ENCODE results near the gene SLC6A11.

SLC6A11 gene

DNA sequence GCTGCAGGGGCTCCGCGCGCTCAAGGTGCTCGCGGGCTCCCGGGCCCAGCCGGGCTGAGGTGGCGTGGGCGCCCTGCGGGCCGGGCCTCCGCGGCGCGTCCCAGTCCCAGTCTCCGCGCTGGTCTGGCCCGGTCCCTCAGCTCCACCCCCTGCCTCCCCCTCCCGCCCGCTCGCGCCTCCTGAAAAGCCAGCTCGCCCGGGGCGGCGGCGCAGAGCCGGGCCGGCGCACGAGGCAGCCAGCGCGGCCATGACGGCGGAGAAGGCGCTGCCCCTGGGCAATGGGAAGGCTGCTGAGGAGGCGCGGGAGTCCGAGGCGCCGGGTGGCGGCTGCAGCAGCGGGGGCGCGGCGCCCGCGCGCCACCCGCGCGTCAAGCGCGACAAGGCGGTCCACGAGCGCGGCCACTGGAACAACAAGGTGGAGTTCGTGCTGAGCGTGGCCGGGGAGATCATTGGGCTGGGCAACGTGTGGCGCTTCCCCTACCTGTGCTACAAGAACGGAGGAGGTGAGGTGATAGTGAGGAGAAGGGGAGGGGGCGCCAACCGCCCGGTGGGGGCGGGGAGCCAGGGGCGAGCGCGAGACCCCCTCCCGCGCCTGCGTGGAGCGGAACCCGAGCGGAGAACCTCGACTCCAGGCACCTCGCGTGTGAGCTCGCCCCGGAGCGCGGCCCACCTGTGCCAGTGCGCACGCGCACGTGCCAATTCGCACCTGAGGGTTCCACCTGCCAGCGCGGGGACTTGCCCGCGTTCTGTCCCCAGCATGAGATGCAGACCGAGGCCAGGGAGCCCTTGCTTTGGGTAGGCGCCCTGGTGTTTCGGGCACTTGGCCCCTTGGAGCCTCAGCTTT is at the start of gene SLC6A11:
Gene SLC6A11, plus strand, starts transcription at position 210 of the 844 bp plus-strand sequence. Its CDS starts 38 bp downstream, at position 248.
- in situ Hi-C loops (cut with MboI; ENCODE audit: low sequenced_read_pairs): no loop called here

DNA sequence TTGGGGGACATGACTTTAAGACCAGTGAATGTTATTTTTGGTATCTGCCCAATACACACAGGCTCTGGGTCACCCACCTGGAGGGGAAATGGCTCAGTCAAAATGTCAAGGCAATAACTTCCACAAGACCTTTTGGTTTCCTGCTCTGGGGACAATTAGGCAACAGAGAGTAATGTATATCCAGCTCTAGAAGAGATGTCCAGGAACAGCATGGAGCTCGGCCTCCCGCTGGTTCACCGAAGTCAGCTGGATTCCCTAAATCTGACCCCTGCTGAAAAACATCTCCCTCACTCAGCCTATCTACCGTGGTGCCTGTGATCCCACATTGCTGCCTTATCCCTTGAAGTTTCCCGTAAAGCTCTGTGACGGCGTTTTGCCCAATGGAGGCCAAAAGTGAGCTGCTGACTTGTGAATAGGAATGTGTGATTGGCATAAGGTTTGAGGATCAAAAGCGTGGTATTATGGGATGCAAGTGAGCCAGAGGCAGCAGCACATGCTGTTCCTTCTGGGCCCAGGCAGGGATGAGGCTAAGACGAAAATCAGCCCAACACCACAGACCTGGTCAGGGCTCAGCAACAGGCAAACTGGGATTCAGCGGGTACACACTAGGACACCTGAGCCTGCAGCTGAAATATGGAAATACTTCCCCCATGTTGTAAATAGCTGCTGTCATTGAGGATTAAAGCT is 47.2 kb upstream of the SLC6A11 start:
- in situ Hi-C loops (cut with MboI; ENCODE audit: low sequenced_read_pairs): loop anchor here (25.0 kb wide), 3 partner anchors 293 to 893 kb away; no protein-coding TSS in a partner anchor

DNA sequence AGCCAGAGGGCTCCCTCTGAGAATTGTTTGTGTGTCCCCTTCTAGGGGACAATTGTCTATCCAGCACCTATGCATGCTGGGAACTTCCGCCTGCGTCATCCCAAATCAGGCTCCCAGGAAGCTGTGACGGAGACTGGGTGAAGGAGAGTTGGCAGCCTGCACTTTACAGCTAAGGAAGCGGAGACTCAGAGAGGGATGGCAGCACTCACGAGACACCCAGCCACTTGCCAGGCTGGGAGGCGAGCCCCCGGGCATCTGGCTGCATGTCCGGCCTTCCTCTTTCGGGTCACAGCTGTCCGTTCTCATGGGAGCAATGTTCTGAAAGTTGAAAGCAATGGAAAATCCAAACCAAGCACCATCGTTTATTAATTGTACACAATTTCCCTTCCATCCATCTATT is 45.5 kb upstream of the SLC6A11 start:
- in situ Hi-C loops (cut with MboI; ENCODE audit: low sequenced_read_pairs): loop anchor here (25.0 kb wide), 3 partner anchors 292 to 892 kb away; no protein-coding TSS in a partner anchor

DNA sequence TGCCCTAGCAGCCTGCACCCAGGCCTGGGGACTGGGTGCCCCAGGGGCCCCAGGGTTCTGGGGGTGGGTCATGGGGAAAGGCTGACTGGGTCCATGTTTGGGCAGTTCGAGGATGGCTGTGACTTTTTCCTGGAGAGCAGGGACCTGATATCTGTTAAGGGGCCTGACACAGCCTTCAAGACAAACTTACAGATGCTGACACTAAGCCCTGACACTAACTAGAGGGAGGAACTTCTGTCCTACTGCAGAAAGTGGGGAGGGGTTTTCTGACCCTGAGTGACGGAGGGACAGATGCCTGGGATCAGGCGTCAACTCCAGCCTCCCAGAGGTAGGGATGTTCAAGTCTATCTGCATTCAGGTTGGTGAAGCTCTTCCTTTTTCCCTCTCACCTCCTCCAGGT is 45.0 kb upstream of the SLC6A11 start:
- in situ Hi-C loops (cut with MboI; ENCODE audit: low sequenced_read_pairs): loop anchor here (25.0 kb wide), 3 partner anchors 291 to 891 kb away; no protein-coding TSS in a partner anchor

DNA sequence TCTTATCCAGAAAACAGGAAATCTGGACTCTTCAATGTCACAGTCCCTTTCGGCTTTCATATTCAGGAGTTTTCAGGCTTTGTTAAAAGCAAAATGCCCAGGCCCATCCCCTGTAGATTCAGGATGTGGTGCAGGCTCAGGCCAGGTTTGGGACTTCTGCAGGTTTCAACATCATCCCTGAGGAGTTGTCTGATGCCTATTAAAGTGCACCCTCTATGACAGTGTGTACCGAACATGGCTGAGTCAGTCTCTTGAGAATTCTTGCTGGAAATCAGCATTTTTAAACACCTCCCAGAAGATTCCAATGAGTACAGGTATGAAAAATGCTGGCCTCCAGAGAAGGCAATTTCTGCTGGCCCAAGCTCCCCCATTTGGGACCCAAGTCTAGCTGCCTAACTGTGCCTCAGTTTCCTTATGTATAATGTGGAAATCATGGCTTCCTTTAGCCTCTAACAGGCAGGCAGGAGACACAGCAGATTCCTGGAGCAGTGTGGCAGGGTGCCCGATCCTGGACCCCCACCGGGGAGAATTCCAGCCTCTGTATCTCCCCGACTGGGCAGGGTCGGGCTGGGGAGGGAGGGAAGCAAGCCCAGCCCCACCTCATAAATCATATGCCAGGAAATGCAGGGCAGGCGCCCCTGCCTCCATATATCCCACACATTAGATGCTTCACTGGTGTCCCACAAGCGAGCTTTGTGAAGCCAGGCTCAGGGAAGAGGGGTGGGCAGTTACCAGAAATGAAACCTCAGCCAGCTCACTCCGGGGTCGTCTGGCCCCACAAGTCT is 44.4 kb upstream of the SLC6A11 start:
- in situ Hi-C loops (cut with MboI; ENCODE audit: low sequenced_read_pairs): loop anchor here (25.0 kb wide), 3 partner anchors 291 to 891 kb away; no protein-coding TSS in a partner anchor

DNA sequence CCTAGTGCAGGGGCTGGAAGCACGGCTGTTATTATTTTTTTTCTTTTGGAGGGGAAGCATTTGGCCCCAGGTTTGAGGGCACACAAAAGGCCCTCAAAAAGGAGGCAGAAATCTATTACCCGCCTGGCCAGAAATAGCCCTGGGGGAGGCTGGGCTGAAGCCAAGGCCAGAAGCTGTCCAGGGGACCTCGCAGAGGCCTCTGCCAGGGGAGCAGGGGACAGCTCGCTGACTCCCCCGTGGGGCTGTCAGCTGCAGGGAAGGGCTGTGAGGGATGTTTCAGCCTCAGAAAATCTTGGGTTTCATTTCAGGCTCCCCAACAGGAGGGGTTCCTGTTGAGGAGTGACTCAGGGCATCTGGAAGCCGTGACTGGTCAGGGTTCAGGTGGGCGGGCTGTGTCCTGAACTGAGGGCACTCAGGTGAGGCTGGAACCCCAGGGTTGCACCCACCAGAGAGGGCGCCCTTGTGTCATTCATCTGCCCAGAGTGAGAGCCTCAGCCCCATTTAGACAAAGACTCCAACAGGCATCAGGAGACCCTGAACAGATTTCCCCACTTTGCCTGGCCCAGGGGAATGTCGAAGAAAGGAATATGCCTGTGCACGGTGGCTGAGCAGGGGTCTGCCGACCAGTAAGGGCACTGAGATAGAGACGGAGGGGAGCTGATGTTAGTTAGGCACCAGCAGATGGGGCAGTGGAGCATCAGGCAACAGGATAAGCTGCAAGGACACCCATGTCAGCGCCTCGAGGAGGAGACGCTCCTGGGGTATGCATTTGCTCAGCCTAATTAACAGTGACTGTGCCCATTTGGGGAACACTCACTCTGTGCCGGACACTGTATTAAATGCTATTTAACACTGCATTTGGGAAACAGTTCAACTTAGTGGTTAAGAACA is 43.5 kb upstream of the SLC6A11 start:
- in situ Hi-C loops (cut with MboI; ENCODE audit: low sequenced_read_pairs): loop anchor here (25.0 kb wide), 3 partner anchors 290 to 890 kb away; no protein-coding TSS in a partner anchor

DNA sequence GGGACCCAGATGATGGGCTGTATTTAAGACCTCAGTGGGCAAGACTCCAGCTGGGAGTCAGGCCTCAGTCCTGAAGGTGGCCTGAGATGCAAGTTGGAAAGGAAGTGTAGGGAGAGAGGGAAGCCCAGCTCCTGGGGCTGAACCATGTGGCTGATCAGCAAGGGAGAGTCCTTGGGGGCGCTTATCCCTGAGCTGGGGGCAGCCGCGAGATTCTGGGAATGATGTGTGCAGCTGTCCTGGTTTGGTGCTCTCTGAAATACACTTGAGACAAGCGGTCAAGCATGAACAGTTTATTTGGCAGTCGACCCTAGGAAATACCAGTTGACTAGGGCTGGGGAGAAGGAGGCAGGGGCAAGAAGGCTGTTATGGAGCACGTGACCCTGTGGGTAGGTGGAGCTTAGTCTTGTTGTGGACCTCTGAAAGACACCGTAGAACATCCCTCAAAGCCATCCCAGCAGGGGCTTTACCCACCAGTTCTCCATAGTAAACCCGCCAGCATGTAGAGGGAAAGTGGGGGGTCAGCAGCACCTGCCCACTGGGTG is 41.8 kb upstream of the SLC6A11 start:
- in situ Hi-C loops (cut with MboI; ENCODE audit: low sequenced_read_pairs): loop anchor here (25.0 kb wide), 3 partner anchors 288 to 888 kb away; no protein-coding TSS in a partner anchor

DNA sequence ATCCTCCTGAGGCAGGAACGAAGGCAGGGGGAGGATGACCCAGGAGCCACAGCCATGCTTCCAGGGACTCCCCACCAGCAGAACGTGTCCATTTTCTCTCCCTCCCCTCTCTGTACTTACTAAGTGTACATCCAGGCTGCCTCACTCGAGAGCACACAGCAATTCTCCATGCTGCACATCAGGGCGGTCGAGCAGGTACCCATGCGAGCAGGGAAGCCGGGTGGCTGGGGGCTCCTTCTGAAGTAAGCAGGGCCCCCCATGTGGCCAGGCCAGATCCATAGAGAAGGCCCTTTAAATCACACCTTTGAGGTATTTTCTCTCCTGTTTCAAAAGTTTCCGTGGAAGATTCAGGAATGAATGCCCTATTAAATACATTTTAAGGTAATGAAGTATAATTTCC is 41.2 kb upstream of the SLC6A11 start:
- in situ Hi-C loops (cut with MboI; ENCODE audit: low sequenced_read_pairs): loop anchor here (25.0 kb wide), 3 partner anchors 287 to 887 kb away; no protein-coding TSS in a partner anchor

DNA sequence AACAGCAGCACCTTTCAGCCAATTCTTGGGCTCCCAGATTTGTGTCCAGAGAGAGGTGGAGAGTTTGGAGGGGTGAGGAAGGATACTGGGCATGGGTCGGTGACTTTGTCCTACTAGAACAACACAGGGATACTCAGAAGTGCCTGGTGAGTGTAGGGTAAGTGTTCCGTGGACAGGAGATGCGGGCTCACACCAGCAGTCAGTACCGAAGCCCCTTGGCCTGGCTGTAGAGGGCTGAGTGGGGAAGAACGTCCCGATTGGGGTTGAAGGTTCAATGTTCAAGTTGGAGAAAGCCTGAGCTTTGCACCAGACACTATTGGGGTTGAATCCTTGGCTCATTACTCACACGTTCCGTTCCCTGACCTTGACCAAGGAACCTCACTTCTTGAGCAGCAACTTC is 40.8 kb upstream of the SLC6A11 start:
- in situ Hi-C loops (cut with MboI; ENCODE audit: low sequenced_read_pairs): no loop called here

DNA sequence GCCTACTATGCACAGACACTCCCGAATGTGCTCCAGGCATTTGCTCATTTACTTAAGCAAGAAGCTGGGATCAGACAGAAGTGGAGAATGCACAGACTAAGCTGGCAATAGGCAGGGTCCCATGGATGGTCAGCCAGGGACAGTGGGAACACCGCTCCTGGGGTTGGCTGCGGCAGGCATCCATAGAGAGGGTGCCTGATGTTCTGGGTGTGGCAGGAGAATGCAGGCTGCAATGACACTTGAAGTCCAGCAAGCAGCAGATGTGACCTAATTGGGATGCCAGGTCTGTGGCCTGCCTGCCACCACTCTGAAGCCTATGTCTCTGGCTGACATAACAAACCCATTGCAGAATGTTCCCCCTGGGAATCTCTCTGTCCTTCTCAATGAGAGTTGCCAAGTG is 40.2 kb upstream of the SLC6A11 start:
- in situ Hi-C loops (cut with MboI; ENCODE audit: low sequenced_read_pairs): no loop called here

DNA sequence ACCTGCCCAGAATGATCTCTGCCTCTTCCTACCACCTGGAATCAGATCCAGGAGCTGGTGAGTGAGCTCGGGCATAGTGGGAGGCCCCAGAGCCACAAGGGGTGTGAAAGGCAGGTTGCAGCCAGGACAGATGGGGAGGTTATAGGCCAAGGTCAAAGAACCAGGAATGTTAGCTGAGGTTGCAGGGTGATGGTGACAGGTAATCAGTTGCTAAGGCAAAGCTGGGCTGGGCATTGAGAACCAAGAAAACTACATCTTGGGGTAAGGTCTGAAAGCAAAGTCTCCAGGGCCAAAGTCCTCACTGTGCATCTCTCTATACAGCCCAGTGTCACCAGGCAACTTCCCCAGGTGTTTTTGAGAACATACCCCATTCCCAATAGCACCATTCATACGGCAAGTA is 38.4 kb upstream of the SLC6A11 start:
- in situ Hi-C loops (cut with MboI; ENCODE audit: low sequenced_read_pairs): no loop called here

DNA sequence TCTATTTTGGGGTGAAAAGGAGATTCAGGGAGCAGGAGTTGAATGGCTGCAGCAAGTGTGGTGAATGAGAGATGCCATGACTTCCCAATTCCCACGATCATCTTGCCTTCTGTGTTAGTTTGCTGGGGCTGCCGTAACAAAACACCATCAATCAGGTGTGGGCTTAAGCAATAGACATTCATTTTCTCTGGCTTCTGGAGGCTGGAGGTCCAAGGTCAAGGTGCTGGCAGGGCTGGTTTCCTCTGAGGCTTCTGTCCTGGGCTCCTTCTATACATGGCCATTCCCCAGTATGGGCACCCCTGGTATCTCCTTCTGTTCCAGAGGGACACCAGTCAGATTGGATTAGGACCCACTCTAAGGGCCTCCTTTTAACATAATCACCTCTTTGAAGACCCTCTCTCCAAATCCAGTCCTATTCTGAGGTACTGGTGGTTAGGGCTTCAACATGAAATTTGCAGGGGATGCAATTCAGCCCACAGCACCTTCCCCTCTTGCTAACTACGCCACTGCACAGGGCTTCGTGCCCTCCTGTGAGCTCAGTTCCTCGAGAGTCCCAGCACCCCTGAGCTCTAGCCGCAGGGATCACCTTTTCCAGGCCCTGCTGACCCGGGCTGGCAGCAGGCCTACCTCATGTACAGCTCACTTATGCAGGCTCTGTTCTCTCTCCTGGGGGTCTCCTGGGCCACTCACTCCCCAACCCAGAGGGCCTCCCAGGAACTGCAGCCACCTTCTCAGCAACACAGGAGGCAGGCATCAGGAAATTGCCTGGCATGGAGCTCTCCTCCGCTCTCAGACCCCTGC is 37.3 kb upstream of the SLC6A11 start:
- in situ Hi-C loops (cut with MboI; ENCODE audit: low sequenced_read_pairs): no loop called here

DNA sequence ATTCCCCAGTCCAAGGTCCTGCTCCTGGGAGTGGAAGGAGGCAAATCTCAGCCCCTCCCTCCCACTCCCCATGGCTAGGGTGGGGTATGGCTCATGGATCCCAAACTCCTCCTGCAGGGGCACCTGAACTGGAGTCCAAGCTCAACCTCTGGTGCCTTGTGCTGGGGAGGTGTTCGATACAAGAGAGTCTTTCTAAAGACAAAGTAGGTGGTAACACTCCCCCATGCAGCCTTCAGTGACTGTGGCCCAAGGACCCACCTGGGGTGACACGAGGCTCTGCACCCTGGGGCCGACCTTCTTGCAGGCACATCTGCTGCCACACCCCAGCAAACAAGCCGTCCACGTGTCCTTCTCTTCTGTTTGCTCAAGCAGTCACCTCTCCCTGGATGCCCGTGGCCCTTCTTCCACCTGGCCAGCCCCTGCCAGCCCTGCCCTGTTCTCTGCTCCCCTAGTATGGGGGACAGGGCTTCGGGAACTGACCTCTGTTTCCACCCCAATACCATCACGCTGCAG is 36.7 kb upstream of the SLC6A11 start:
- in situ Hi-C loops (cut with MboI; ENCODE audit: low sequenced_read_pairs): no loop called here

DNA sequence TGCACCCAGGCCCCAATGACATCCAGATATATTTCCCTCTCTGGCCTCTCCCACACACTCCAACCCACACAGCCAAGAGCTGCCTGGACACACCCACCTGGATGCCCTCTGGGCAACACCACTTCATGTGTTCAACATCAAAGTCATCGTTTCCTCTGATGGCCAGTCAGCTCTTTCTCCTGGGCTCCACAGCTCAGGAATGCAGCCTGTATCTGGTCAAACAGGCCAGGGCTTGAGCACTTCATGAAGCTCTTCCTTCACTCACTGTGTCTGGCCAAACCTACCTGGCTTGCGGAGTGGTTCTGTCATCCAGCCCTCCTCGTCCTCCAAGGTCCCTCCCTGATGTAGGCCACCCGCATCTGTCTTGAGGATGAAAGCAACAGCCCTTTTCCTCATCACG is 35.8 kb upstream of the SLC6A11 start:
- in situ Hi-C loops (cut with MboI; ENCODE audit: low sequenced_read_pairs): no loop called here

DNA sequence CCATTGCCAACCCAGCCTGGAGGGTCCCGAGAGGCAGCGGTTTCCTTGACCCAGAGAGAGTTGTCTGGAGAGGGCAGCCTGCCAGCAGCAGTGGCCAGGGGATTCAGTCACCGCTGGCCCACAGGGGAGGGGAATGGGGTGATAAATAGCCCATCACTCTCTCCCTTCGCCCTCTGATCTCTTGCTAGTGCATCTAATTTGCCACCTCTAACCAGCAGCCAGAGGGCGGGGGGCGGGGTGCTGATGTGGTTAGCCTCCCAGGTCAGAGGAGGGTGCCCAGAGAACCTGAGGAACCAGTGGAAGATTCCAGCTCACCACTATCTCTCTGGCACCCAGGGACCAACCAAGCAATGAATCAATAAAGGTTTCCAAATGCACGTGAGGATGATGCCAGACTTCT is 35.1 kb upstream of the SLC6A11 start:
- in situ Hi-C loops (cut with MboI; ENCODE audit: low sequenced_read_pairs): no loop called here

DNA sequence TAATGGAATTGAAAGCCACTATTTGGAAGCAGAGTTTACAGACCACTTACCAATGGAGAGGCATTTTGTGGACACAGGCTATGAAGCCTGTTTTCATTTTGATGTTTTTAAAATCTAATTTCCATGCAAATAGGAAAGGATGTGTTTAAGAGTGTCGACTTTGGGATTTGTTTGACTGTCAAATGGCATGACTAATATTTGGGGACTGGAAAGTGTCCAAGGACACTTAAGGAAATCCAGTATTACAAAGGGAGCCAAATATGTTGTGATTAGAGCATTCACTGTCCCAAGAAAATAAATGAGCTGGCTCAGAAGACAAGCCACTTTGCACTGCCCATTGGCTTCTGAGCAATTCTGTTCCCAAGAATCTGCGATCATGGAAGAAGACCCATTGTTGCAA is 34.0 kb upstream of the SLC6A11 start:
- in situ Hi-C loops (cut with MboI; ENCODE audit: low sequenced_read_pairs): no loop called here

DNA sequence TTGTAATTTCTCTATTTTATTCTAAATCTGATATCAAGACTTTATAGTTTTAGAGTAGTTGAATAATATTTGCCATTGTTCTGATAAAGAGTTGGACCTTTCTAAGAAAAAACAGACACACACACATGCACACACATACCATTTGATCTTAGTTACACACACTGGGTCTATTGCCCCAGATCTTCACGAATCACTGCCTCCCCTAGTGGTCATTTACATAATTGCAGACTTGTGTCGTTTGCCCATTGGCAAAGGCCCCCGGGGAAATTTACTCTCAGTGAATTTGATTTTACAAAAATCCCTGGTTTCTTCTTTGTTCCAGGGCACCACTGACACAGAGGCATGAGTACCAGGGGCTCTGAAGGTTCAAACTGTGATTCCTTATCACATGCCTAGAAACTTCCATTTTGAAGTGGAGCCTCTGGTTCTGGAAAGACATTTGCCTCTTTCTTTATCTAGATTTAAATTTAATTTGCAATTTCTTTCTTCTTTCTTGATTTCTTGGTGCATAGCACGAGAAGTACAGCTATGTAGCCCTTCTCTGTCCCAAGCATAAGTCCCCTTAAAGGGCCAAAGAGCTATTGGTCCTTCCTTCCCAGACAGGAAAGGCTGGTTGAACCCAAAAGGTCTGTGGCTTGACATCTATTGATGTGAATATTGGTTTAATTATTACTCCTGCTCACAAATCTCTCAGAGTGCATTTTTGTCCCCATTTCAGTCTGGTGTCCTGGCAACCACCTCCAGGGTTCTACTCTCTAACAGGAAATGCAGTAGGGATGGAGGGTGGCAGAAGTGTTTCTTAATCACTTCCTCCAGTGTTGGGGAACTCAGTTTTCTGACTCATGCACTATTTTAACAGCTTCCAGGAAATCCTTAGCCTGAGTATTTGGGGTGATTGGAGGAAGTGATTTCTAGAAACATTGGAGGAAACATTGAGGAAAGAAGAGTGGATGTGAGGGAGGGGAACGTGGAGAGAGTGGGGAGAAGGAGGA is 32.4 kb upstream of the SLC6A11 start:
- in situ Hi-C loops (cut with MboI; ENCODE audit: low sequenced_read_pairs): no loop called here
